ENCODE results near the gene SLC18B1. TPM values are rescaled to one million over a fixed set of nuclear protein-coding genes. Genes with fewer than 3 reads are reported as not detected.

The SLC18B1 gene
- total RNA-seq, 3 donors from 2014 or later: 11.0 to 15.4 (median 11.9) TPM

DNA sequence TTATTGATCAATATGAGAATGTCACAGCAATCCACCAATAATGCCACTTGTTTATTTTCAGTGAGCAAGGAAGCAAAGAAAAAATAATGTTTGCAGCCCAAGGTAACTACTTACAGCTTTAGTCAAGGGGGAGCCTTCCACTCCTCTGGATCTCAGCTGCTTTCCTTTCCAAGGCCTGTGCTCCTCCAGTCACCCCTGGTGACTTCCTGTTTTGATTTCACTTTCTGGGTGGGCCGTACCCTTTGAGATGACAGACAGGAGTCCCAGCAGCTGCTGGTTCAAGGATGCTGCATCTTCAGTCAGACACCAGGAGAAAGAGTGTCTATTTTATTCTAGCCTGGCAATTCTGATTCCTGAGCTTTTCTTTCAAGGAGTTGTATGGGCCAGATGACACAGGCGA, 35.2 kb downstream of the SLC18B1 start:
- TF ChIP-seq, protein P1, sequence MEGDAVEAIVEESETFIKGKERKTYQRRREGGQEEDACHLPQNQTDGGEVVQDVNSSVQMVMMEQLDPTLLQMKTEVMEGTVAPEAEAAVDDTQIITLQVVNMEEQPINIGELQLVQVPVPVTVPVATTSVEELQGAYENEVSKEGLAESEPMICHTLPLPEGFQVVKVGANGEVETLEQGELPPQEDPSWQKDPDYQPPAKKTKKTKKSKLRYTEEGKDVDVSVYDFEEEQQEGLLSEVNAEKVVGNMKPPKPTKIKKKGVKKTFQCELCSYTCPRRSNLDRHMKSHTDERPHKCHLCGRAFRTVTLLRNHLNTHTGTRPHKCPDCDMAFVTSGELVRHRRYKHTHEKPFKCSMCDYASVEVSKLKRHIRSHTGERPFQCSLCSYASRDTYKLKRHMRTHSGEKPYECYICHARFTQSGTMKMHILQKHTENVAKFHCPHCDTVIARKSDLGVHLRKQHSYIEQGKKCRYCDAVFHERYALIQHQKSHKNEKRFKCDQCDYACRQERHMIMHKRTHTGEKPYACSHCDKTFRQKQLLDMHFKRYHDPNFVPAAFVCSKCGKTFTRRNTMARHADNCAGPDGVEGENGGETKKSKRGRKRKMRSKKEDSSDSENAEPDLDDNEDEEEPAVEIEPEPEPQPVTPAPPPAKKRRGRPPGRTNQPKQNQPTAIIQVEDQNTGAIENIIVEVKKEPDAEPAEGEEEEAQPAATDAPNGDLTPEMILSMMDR (IDR thresholded peaks at IDR 0.05): no peak
- ATAC-seq: peak; percentile 81
- intact Hi-C loops (cut with DNase I, micrococcal nuclease): no loop called here
- Histone ChIP-seq H3K4me3 (no peak overlapping the region), H3K4me1 (ENCODE audit: low read depth) (peaks cover 5% of the 10 kb centered on the region), H3K9me3 (no peaks in the 10 kb centered on the region), H3K36me3 (ENCODE audit: low read depth) (no peaks in the 10 kb centered on the region)
- DNase-seq: peak in 2 of 3 donors; percentile 27 to 37

DNA sequence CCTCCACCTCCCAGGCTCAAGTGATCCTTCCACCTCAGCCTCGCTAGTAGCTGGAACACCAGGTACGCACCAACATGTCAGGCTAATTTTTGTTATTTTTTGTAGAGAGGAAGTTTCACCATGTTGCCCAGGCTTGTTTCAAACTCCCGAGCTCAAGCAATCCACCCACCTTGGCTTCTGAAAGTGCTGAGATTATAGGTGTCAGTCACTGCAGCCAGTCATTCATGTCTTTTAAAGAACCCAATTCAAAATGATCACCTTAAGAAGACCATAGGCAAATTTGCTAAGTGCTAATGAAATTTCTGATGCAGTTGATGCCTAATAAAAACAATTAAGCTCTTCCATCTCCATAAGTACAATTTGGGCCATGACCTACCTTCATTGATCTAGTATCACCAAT, 38.2 kb downstream of the SLC18B1 start:
- Histone ChIP-seq H3K4me1 (ENCODE audit: low read depth) (peaks cover 5% of the 10 kb centered on the region), H3K9me3 (no peaks in the 10 kb centered on the region), H3K36me3 (ENCODE audit: low read depth) (no peaks in the 10 kb centered on the region), H3K4me3 (no peak overlapping the region)
- intact Hi-C loops (cut with DNase I, micrococcal nuclease): no loop called here
- ATAC-seq (no peak), DNase-seq (no peak)
- TF ChIP-seq, protein P1 (IDR thresholded peaks at IDR 0.05): no peak

DNA sequence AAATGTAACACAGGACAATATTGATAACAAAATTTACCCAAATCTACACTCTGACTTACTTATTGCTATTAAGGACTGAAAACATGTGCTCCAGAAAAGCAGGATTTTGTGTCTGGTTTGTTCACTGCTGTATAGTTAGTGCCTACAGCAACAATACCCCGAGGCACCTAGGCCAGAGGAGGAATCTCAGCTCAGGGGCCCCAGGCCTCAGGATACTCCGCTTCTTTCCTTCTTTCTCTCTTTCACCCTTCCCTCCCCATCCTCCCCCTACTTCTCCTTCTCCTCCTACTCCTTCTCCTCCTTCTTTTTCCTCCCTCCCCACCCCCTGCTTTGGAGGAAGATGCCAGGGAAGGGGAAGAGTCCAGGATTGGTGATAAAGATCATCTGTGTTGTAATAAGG, 39.7 kb downstream of the SLC18B1 start:
- TF ChIP-seq, protein P1 (IDR thresholded peaks at IDR 0.05): no peak
- no peak for DNase-seq
- Histone ChIP-seq H3K4me1 (ENCODE audit: low read depth) (peaks cover 5% of the 10 kb centered on the region), H3K9me3 (no peaks in the 10 kb centered on the region), H3K4me3 (no peak overlapping the region), H3K36me3 (ENCODE audit: low read depth) (no peaks in the 10 kb centered on the region)
- no peak for ATAC-seq
- intact Hi-C loops (cut with DNase I, micrococcal nuclease): no loop called here

DNA sequence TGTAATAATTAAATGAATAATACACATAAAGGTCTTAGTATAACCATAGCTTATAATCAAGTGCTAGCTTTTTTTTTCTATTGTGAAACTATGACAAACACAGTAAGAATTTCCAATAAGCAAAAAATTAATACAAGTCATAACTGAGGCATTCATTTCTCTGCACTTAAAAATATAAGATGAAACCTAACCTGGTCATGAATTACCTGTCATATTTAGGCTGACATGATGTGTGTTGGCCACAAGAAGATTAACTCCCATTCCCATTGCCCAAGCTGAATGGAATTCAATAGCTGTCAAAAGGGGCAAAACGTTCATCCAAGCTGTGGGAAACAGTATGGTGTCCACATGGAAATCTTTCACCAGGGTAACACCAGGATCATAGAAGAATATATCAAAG, 46.2 kb downstream of the SLC18B1 start:
- no peak overlapping the region for H3K4me3 ChIP-seq
- no peak for ATAC-seq
- no peak for DNase-seq
- TF ChIP-seq, protein P1 (IDR thresholded peaks at IDR 0.05): no peak
- H3K9me3 ChIP-seq: no peaks in the 10 kb centered on the region
- H3K4me1 ChIP-seq (ENCODE audit: low read depth): no peaks in the 10 kb centered on the region
- intact Hi-C loops (cut with DNase I, micrococcal nuclease): no loop called here
- H3K36me3 ChIP-seq (ENCODE audit: low read depth): no peaks in the 10 kb centered on the region

DNA sequence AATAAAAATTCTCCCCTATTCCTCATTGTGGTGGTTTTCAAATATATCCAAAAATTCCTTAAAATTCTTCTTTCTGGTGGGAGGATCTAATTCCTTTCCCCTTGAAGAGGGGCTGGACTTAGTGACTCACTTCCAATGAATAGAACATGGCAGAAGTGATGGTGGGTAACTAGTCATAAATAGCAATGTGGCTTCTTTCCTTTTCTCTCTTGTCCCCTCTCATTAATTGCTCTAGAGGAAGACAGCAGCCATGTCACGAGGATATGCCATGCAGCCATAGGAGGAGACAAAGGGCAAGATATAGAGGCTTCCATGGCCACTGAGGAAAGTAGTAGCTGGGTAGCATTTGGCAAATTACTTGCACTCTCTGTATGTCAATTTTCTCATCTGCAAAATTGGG, 46.6 kb downstream of the SLC18B1 start:
- ATAC-seq: no peak
- H3K4me3 ChIP-seq: no peak overlapping the region
- H3K4me1 ChIP-seq (ENCODE audit: low read depth): no peaks in the 10 kb centered on the region
- TF ChIP-seq, protein P1 (IDR thresholded peaks at IDR 0.05): no peak
- H3K9me3 ChIP-seq: no peaks in the 10 kb centered on the region
- DNase-seq: no peak
- H3K36me3 ChIP-seq (ENCODE audit: low read depth): no peaks in the 10 kb centered on the region
- intact Hi-C loops (cut with DNase I, micrococcal nuclease): no loop called here

DNA sequence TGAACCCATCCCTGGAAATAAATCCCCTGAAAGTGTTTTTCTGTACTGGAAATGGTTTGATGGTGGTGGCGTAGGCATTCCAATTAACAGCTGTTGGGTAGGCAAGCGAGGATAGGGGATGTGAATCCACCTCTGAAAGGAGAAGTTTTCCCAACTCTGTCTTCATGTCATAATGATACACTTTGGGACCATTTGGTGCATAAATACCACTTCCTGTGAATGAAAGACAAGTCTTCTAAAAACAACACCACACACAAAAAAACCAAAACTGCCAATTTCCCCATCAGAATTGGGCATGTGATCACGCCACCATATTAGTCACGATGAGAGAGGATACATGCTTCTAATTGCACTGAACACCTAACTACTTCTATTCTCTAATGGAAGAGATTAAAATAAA, 47.1 kb downstream of the SLC18B1 start:
- ATAC-seq (no peak), DNase-seq (no peak)
- intact Hi-C loops (cut with DNase I, micrococcal nuclease): no loop called here

More for the DNA sequence above, 47.1 kb downstream of the SLC18B1 start:
- TF ChIP-seq, protein P1 (IDR thresholded peaks at IDR 0.05): no peak
- no peaks in the 10 kb centered on the region for H3K9me3 ChIP-seq
- H3K4me1 ChIP-seq (ENCODE audit: low read depth): no peaks in the 10 kb centered on the region
- no peak overlapping the region for H3K4me3 ChIP-seq
- no peaks in the 10 kb centered on the region for H3K36me3 ChIP-seq (ENCODE audit: low read depth)
